A549 (cell line): ENCODE results near the gene LRFN5.

ENCODE experiments used
- BHLHE40 ChIP-seq: IDR thresholded peaks from 2 replicates; pipeline ENCODE4 v1.6.1; 2012; ENCODE audit warnings: low read depth, low read length, inconsistent platforms
- CTCF ChIP-seq: fragments of >200 bp; sonication (Bioruptor Twin); formaldehyde crosslinking; IDR thresholded peaks from 3 replicates; pipeline ENCODE4 v1.5.1; 2016
- EP300 ChIP-seq, 2 experiments: fragments of >200 bp; sonication (Bioruptor Twin); formaldehyde crosslinking; IDR thresholded peaks; 2 replicates in 1 of 2; 3 replicates in 1 of 2; pipeline ENCODE4 v1.6.1; 2016 to 2017
- FOSL2 ChIP-seq, 2 experiments: fragments of 450-650 bp in 1 of 2; fragments of >200 bp in 1 of 2; sonication (Bioruptor Twin) in 1 of 2; formaldehyde crosslinking; IDR thresholded peaks; 2 replicates each; pipeline versions ENCODE4 v1.5.0 to v1.6.1; 2016 to 2020; ENCODE audit warnings: mild to moderate bottlenecking in 1 of 2, moderate library complexity in 1 of 2
- HDAC2 ChIP-seq: fragments of 200-600 bp; sonication (generic); IDR thresholded peaks from 2 replicates; pipeline ENCODE4 v1.6.1; 2016
- MAX ChIP-seq: IDR thresholded peaks from 2 replicates; pipeline ENCODE4 v1.6.1; 2012
- PBX3 ChIP-seq: IDR thresholded peaks from 2 replicates; pipeline ENCODE4 v1.6.1; 2012
- POLR2A ChIP-seq: IDR thresholded peaks from 2 replicates; pipeline ENCODE4 v1.6.1; 2012; ENCODE audit warnings: mild to moderate bottlenecking, low read length

- TF ChIP-seq EP300 (IDR thresholded peaks at IDR 0.05) = no peak
- no peak for TF ChIP-seq CTCF
- TF ChIP-seq FOSL2 (IDR thresholded peaks at IDR 0.05) = no peak
- TF ChIP-seq FOSL2 (CRISPR knock-in tag; IDR thresholded peaks at IDR 0.05) = no peak
- TF ChIP-seq POLR2A = no peak
- TF ChIP-seq HDAC2 = no peak
- no peak for TF ChIP-seq PBX3
- TF ChIP-seq MAX = no peak
- TF ChIP-seq BHLHE40 = no peak
Measured at GRCh38 chr14:41783403-41783802, 176.7 kb downstream of the LRFN5 start.
